ENCODE results near the gene YAF2.

DNA sequence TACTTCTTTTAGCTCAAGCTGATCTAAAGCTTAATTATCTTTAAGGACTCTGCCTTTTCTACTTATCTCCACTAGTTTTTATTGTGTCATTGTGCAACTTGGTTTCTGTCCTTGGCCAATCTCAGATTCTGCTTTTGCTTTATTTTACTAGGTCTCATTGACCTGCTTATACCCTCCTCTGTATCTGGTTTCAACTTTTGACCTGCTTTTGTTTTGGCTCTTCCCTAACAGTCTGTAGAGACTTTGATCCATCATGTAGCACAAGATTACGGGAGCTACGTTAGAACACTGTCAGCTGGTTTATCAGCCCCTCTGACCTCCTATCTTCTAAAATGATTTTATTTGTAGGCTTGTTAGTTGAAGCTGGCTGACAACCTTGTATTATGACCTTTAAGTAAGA lies 44.2 kb upstream of the YAF2 start:
- TF ChIP-seq, protein P1, sequence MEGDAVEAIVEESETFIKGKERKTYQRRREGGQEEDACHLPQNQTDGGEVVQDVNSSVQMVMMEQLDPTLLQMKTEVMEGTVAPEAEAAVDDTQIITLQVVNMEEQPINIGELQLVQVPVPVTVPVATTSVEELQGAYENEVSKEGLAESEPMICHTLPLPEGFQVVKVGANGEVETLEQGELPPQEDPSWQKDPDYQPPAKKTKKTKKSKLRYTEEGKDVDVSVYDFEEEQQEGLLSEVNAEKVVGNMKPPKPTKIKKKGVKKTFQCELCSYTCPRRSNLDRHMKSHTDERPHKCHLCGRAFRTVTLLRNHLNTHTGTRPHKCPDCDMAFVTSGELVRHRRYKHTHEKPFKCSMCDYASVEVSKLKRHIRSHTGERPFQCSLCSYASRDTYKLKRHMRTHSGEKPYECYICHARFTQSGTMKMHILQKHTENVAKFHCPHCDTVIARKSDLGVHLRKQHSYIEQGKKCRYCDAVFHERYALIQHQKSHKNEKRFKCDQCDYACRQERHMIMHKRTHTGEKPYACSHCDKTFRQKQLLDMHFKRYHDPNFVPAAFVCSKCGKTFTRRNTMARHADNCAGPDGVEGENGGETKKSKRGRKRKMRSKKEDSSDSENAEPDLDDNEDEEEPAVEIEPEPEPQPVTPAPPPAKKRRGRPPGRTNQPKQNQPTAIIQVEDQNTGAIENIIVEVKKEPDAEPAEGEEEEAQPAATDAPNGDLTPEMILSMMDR (IDR thresholded peaks at IDR 0.05) = no peak
- no peak for TF ChIP-seq POLR2A (IDR thresholded peaks at IDR 0.05)

Measured in right lobe of liver (tissue), 4 donors.